GM04503 (cell line): Measurements from ENCODE around the gene SEMA4D.

ENCODE experiments used
- DNase-seq: peaks from one replicate; pipeline ENCODE4 v3.0.0-alpha.2; 2012; ENCODE audit warnings: low read depth

SEMA4D gene

GRCh38 chr9:89366711-89367110 is 131.2 kb downstream of the SEMA4D start:
- DNase-seq, result no peak

GRCh38 chr9:89365532-89365912 is 132.4 kb downstream of the SEMA4D start:
- no peak for DNase-seq

GRCh38 chr9:89364666-89365531 is 133.0 kb downstream of the SEMA4D start:
- DNase-seq, result no peak

- no peak for DNase-seq
Measured at GRCh38 chr9:89363921-89364665, 133.8 kb downstream of the SEMA4D start.

GRCh38 chr9:89363311-89363670 is 134.6 kb downstream of the SEMA4D start:
- DNase-seq, result no peak

- no peak for DNase-seq
Measured at GRCh38 chr9:89362647-89363310, 135.1 kb downstream of the SEMA4D start.

GRCh38 chr9:89361816-89362646 is 135.9 kb downstream of the SEMA4D start:
- no peak for DNase-seq

- DNase-seq, result no peak
Measured at GRCh38 chr9:89361031-89361430, 136.9 kb downstream of the SEMA4D start.

- no peak for DNase-seq
Measured at GRCh38 chr9:89360465-89360864, 137.4 kb downstream of the SEMA4D start.

- no peak for DNase-seq
Measured at GRCh38 chr9:89359751-89360261, 138.1 kb downstream of the SEMA4D start.

GRCh38 chr9:89358985-89359384 is 138.9 kb downstream of the SEMA4D start:
- DNase-seq, result no peak

- DNase-seq, result no peak
Measured at GRCh38 chr9:89358376-89358916, 139.5 kb downstream of the SEMA4D start.

- no peak for DNase-seq
Measured at GRCh38 chr9:89357331-89358197, 140.3 kb downstream of the SEMA4D start.

GRCh38 chr9:89356782-89357181 is 141.1 kb downstream of the SEMA4D start:
- DNase-seq, result no peak

- DNase-seq, result no peak
Measured at GRCh38 chr9:89354471-89354870, 143.4 kb downstream of the SEMA4D start.

GRCh38 chr9:89353989-89354388 is 143.9 kb downstream of the SEMA4D start:
- no peak for DNase-seq

- DNase-seq, result no peak
Measured at GRCh38 chr9:89352874-89353649, 144.9 kb downstream of the SEMA4D start.

- DNase-seq, result no peak
Measured at GRCh38 chr9:89352451-89352850, 145.5 kb downstream of the SEMA4D start.

- no peak for DNase-seq
Measured at GRCh38 chr9:89351584-89352300, 146.2 kb downstream of the SEMA4D start.
